K562 (cell line): ENCODE data around the gene NUP50.

ENCODE experiments used
- POLR2A ChIP-seq: fragments of 450-650 bp; conservative IDR thresholded peaks from 2 replicates; pipeline ENCODE4 v1.6.1; 2016
- SIN3B ChIP-seq: fragments of 450-650 bp; IDR thresholded peaks from 2 replicates; pipeline ENCODE4 v1.6.1; 2017; ENCODE audit warnings: low read depth, mild to moderate bottlenecking, moderate library complexity
- SOX6 ChIP-seq: fragments of 450-650 bp; IDR thresholded peaks from 2 replicates; pipeline ENCODE4 v1.6.1; 2014; ENCODE audit warnings: mild to moderate bottlenecking
- ZBTB1 ChIP-seq: sonication (generic); formaldehyde crosslinking; IDR thresholded peaks from 2 replicates; pipeline ENCODE4 v1.8.1; 2023; ENCODE audit warnings: missing genetic modification reagents, low read depth, mild to moderate bottlenecking, borderline replicate concordance
- TF ChIP-seq, protein P1 (sequence below): fragments of 200-800 bp; sonication (Bioruptor generic); IDR thresholded peaks from 2 replicates; pipeline ENCODE4 v1.6.1; 2016; ENCODE audit warnings: missing genetic modification characterization, missing compliant biosample characterization

DNA sequence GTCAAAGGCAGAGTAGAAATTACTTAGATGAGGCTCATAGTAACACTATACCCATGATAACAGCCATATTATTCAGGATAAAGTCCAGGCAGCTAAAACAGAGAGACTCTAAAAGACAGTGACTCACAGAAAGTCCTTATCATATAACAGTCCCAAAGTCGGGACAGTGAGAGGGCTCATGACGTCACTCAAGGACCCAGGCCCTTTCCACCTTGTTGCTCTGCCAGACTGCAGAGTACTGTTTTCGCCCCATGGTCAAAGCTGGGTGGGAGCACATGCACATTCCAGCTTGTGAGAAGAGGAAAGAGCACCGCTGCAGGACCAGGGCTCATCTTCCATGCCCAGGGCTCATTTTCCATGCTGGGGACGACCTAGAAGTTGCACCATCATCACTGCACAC lies 29.4 kb upstream of the NUP50 start:
- TF ChIP-seq SIN3B (no peak), SOX6 (no peak), ZBTB1 (no peak), POLR2A (no peak)
- TF ChIP-seq, protein P1, sequence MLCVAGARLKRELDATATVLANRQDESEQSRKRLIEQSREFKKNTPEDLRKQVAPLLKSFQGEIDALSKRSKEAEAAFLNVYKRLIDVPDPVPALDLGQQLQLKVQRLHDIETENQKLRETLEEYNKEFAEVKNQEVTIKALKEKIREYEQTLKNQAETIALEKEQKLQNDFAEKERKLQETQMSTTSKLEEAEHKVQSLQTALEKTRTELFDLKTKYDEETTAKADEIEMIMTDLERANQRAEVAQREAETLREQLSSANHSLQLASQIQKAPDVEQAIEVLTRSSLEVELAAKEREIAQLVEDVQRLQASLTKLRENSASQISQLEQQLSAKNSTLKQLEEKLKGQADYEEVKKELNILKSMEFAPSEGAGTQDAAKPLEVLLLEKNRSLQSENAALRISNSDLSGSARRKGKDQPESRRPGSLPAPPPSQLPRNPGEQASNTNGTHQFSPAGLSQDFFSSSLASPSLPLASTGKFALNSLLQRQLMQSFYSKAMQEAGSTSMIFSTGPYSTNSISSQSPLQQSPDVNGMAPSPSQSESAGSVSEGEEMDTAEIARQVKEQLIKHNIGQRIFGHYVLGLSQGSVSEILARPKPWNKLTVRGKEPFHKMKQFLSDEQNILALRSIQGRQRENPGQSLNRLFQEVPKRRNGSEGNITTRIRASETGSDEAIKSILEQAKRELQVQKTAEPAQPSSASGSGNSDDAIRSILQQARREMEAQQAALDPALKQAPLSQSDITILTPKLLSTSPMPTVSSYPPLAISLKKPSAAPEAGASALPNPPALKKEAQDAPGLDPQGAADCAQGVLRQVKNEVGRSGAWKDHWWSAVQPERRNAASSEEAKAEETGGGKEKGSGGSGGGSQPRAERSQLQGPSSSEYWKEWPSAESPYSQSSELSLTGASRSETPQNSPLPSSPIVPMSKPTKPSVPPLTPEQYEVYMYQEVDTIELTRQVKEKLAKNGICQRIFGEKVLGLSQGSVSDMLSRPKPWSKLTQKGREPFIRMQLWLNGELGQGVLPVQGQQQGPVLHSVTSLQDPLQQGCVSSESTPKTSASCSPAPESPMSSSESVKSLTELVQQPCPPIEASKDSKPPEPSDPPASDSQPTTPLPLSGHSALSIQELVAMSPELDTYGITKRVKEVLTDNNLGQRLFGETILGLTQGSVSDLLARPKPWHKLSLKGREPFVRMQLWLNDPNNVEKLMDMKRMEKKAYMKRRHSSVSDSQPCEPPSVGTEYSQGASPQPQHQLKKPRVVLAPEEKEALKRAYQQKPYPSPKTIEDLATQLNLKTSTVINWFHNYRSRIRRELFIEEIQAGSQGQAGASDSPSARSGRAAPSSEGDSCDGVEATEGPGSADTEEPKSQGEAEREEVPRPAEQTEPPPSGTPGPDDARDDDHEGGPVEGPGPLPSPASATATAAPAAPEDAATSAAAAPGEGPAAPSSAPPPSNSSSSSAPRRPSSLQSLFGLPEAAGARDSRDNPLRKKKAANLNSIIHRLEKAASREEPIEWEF (CRISPR knock-in tag), result no peak
